ENCODE data around the gene LRRC52.

The LRRC52 gene

GRCh38 chr1:165539306-165539705 is 4.5 kb upstream of the LRRC52 start:
- DNase-seq = no peak

- no peak for DNase-seq
Measured at GRCh38 chr1:165539908-165540307, 3.9 kb upstream of the LRRC52 start.

- DNase-seq = no peak
Measured at GRCh38 chr1:165542015-165542631, 1.7 kb upstream of the LRRC52 start.

- DNase-seq = no peak
Measured at GRCh38 chr1:165542647-165543046, 1.2 kb upstream of the LRRC52 start.

GRCh38 chr1:165544996-165545395 is 1.2 kb downstream of the LRRC52 start:
- DNase-seq = no peak

DNA sequence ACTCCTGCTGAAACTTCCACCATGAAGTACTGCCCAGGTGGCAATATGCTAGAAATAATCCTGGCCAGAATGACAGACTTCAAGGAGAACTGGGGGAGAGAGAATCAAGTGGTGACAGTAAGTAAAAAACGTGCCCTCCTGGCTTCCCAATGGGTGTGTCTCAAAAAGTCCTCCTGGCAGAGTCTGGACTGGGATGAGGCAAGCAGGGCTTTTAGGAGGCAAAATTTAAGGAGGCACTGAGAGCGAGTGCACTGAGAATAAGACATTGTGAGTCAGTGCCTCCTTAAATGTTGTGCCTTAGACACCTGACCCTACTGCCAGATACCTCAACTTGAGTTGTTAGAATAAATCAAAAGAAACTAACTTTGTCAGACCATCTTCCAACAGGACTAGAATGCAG is 2.2 kb downstream of the LRRC52 start:
- DNase-seq = no peak

- DNase-seq = no peak
Measured at GRCh38 chr1:165549973-165550372, 6.2 kb downstream of the LRRC52 start.

DNA sequence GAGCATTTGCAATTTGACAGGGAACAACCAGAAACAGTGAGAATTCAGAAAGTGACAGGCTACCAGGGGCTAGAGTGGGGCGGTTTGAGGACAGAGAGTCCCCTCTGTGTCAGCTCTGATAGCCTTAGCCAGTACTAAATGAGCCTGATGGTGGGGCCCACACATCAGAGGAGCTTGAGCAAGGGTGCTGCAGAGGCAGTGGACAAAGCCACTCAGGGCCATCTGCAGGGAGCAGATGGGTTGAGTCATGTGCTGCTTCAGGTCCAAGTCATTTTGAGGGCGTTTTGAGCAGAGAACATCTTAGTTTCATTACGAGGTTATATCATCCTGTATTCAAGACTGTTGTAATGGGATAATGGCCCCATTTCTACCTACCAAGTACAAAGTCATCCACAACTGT is 7.7 kb downstream of the LRRC52 start:
- DNase-seq = no peak

DNA sequence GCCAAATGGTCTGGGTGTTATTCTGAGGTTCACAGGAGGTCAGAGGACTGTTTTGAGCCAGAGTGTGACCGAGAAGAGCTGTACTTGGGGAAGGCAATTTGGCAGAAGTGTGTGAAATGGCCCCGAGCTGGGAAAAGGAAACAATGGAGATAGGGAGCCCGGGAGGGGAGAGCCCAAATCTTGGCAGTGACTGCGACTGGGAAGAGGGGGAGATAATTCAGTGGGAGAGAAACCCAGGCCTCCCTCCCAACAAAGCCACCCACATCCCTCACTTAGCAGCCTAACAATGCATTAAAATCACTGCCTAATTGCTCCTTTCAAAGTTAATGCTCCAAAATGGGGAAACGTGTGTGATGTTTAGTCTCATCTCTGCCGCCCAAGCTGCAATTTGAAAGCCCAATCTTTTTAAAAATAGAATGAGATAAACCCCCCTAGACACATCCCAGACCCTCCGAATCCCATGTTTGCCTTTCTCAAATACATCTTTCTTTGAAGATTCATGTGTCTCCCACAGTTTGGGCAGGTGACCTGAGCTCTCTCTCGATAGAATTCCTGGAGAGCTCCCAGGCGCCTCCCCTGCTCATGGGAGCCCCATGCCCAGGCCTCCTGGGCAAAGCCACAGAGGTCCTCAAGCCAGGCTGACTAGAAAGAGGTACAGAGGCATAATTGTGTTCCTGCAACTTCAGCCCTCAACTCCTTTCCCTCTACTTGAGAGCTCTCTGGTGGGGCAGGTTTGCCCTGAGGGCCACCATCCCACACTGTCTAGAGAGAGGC is 17.3 kb downstream of the LRRC52 start:
- DNase-seq = no peak

DNA sequence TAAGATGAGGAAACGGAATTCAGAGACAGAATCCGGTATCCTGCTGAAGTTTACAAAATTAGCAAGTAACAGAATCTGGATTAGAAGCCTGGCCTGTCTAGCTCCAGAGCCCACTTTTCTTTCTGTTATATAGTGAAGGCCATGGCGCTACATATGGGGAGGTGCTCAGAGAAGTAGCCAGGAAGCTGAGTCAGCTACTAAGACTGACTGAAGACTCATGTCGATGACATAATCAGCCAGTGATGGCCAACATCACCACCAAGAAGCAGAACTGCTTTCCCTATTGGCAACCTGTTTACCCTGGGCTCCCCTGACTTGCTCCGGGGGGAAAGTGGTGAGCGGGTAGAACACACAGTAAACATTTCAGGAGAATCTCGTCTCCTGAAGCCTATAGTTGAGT is 18.8 kb downstream of the LRRC52 start:
- DNase-seq = no peak

- no peak for DNase-seq
Measured at GRCh38 chr1:165563551-165563950, 19.8 kb downstream of the LRRC52 start.

DNA sequence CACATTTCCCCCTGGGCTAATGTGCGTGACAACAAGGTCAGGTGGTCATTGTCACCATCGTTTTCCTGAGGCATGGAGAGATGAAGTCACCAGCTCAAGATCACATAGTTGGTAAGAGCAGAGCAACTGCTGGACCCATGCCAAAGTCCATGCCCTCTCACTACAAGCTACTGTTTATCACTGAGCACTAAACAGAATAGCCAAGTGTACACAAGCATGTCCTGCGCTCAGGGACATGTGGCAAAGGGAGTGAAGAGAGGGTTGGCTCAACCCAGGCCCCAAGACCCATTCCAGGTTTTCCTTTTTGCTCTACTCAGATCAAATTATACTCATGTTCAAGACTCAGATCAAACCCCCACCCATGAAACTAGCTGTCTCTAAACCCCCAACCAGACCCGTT is 20.8 kb downstream of the LRRC52 start:
- DNase-seq = no peak

DNA sequence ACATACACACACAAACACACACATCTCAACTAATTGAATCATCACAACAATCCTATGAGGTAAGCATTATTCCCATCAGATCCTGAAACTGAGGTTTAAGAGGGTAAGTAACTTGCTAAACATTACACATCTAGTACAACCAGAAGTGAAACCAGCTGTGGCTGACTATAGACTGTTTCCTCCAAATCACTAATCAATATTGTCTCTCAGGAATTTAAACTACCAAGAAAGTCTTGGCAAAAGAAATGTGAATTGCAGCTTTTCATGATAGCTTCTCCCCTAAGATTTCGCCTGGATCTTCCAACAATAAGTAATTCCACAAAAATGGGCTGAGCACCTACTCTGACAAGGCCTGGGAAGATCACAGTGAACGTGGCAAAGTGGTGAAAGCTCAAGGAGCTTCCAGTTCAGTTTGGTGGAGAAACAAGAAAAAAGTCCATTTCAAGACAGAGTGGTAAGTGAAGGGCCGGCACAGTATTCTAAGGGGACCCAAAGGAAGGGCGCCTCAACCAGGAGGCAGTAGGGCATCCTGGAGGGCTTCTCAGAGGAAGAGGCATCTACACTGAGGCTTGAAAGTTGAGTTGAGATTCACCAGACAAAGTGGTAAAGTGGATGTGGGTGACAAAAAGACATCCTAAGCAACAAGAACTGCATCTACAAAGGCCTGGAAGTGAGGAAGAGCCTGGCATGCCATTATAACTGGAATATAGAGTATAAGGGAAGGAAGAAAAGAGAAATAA is 22.1 kb downstream of the LRRC52 start:
- no peak for DNase-seq

DNA sequence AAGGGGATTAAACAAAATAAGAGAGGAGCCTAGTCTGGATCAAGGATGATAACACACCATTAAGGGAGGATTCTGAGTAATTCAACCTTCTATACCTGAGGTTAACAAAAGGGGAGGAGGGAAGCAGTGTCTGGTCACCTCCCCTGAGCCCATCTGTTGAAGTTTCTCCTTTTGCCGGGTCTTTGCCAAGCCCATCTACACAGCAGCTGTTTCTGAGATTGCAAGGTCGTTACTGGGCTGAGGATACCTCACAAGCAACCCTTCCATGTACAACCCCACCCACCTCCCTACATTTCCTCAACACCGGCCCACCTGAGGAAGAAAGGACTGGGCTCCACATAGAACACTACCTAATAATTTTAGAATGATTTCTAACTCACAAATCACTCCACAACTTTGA is 26.3 kb downstream of the LRRC52 start:
- DNase-seq = no peak

DNA sequence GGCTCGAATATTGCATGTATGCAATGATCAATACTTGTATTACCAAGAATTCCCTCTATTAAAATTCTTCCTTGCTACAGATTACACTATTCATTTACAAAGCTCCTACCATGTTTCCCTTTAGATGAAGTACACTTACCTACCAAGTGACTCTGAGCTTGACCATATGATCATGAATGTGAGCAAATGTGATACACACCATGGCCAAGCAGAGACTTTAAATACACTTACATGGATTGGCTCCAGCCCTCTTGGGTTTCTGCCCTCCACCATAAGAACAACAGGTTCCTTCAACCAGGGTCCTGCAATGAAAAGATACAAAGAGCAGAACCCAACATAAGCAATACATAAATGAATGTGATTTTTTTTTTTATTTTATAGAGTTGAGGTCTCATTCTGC is 30.0 kb downstream of the LRRC52 start:
- no peak for DNase-seq

- DNase-seq = no peak
Measured at GRCh38 chr1:165574295-165574694, 30.5 kb downstream of the LRRC52 start.

DNA sequence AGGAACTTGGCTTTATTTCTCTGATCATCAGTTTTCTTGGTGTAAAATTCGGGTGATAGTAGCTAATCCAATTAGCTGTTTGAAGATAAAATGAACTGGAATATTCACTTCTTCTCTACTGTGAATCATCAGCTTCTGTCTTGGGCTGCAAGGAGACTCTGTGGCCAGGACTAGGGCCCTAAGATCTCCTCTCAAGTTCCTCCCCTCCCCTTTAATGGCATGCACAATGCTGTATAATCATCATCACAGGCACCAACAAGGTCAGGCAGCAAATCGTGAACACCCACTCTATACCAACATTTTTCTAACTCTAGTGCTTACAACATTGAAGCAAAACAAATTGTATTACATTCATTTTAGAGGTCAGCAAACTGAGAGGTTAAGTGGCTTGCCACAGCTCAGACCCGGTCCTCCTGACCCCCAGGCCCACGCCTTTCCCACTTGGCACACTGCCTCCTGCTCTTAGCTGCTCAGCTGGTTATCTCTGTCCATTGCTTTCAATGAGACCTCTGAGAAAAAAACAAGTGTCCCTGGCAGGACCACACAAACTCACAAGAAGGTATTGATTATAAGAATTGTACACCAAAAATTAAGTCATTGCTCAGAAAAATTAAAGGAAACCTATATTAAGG is 31.8 kb downstream of the LRRC52 start:
- DNase-seq = no peak

- no peak for DNase-seq
Measured at GRCh38 chr1:165576536-165576935, 32.7 kb downstream of the LRRC52 start.

DNA sequence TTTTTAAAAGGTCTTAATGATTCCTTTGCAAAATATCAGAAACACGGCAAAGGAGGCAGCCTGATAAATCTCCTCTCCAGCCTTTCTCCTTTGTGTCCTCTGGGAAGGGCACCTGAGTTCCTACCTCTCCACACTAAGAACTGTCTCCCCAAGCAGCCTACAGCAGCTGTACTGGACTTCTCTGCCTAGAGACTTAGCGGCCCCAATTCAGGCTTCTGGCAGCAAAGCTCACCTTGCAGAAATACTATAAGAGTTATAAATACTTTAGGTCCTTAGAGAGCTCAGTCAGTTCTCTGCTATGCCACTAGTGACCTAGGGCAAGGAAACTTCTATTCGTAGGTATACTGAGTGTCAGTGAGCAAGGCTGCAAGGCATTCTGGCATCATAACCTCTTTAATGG is 33.9 kb downstream of the LRRC52 start:
- DNase-seq = no peak

GRCh38 chr1:165580931-165581871 is 37.4 kb downstream of the LRRC52 start:
- no peak for DNase-seq

DNA sequence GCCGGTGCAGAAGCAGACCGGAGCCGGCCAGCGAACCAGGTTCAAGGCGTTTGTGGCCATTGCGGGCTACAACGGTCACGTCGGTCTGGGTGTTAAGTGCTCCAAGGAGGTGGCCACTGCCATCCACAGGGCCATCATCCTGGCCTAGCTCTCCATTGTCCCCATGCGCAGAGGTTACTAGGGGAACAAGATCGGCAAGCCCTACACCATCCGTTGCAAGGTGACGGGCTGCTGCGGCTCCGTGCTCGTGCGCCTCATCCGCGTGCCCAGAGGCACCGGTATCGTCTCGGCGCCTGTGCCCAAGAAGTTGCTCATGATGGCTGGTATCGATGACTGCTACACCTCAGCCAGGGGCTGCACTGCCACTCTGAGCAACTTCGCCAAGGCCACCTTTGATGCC is 38.1 kb downstream of the LRRC52 start:
- DNase-seq = no peak

- DNase-seq = no peak
Measured at GRCh38 chr1:165586398-165586797, 42.6 kb downstream of the LRRC52 start.
